Left ventricle myocardium inferior (tissue), 1 donor: Measurements from ENCODE around the gene MFRP. TPM values are rescaled to one million over a fixed set of nuclear protein-coding genes. Genes with fewer than 3 reads are reported as not detected.

Experiments used
- DNase-seq: peaks from one replicate; pipeline ENCODE4 v3.0.0-alpha.2; 2020
- H3K27ac ChIP-seq: fragments of 200-600 bp; replicated peaks from 2 replicates; pipeline ENCODE4 v1.8.0; 2021
- H3K27me3 ChIP-seq: fragments of 200-600 bp; 2 replicates; pipeline ENCODE4 v1.8.0; 2021; ENCODE audit warnings: low read depth
- H3K36me3 ChIP-seq: fragments of 200-600 bp; 2 replicates; pipeline ENCODE4 v1.8.0; 2021
- H3K4me1 ChIP-seq: fragments of 200-600 bp; 2 replicates; pipeline ENCODE4 v1.8.0; 2021
- H3K4me3 ChIP-seq: fragments of 200-600 bp; 2 replicates; pipeline ENCODE4 v1.8.0; 2021; ENCODE audit warnings: mild to moderate bottlenecking, moderate library complexity
- H3K9me3 ChIP-seq: fragments of 200-600 bp; replicated peaks from 2 replicates; pipeline ENCODE4 v1.8.0; 2021
- intact Hi-C: fragments of 100-400 bp; cut with micrococcal nuclease; formaldehyde crosslinking; loops from one replicate; pipeline ENCODE4 v1.11.0; 2022
- total RNA-seq: library from RNA; stranded (reverse); fragmentation: NEBNext Ultra II Directional; extraction: Animal tissue kit (Norgen Biotek cat#: 25700); gene quantifications from one replicate; pipeline ENCODE4 v1.2.1, GENCODE V29; 2021
- TF ChIP-seq, protein P1 (sequence below): fragments of 200-600 bp; IDR thresholded peaks from 2 replicates; pipeline ENCODE4 v1.8.0; 2021; ENCODE audit warnings: antibody characterized with exemption, mild to moderate bottlenecking, borderline replicate concordance
- donor health status: DM: no; HTN: yes; CAD: no; lungs with severe emphysema.

Gene MFRP
- total RNA-seq, 1 donor from 2014 or later = not detected

- Histone ChIP-seq H3K4me3 (peak overlapping the region; percentile 68), H3K36me3 (no peaks in the 10 kb centered on the region), H3K4me1 (peaks cover 75% of the 10 kb centered on the region), H3K27me3 (no peaks in the 10 kb centered on the region), H3K27ac (peak overlapping the region; percentile 92), H3K9me3 (no peaks in the 10 kb centered on the region)
- intact Hi-C loops = no loop called here
- TF ChIP-seq, protein P1, sequence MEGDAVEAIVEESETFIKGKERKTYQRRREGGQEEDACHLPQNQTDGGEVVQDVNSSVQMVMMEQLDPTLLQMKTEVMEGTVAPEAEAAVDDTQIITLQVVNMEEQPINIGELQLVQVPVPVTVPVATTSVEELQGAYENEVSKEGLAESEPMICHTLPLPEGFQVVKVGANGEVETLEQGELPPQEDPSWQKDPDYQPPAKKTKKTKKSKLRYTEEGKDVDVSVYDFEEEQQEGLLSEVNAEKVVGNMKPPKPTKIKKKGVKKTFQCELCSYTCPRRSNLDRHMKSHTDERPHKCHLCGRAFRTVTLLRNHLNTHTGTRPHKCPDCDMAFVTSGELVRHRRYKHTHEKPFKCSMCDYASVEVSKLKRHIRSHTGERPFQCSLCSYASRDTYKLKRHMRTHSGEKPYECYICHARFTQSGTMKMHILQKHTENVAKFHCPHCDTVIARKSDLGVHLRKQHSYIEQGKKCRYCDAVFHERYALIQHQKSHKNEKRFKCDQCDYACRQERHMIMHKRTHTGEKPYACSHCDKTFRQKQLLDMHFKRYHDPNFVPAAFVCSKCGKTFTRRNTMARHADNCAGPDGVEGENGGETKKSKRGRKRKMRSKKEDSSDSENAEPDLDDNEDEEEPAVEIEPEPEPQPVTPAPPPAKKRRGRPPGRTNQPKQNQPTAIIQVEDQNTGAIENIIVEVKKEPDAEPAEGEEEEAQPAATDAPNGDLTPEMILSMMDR = no peak
- peak; percentile 74 for DNase-seq
Observed at GRCh38 chr11:119320776-119321524, 25.6 kb downstream of the MFRP start.

DNA sequence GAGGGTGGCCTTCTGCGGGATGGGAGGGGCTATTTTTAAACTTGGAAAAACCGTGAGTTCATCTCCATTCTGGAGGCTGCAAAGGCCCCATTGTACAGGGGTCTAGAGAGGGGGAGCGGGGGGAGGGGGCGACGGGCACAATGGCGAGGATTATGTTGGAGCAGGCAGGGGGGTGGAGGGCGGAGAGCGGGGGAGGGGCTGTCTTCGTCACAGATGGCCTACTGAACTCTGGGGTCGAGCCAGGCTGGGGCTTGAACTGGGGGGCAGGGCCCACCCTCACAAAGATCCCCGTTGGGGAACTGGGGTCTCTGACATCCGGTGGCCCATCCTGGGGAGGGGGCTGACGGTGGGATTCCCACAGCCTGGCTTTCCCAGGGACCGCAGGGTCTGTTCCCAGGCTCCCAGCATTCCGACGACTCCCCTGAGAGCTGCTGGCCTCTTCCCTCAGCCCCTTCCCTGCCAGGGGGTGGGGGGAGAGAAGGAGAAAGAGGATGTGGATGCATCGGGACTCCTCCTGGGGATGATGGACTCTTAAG lies 26.2 kb downstream of the MFRP start:
- Histone ChIP-seq H3K9me3 (no peaks in the 10 kb centered on the region), H3K27ac (peak overlapping the region; percentile 92), H3K27me3 (no peaks in the 10 kb centered on the region), H3K4me1 (peaks cover 81% of the 10 kb centered on the region), H3K4me3 (peak overlapping the region; percentile 68), H3K36me3 (no peaks in the 10 kb centered on the region)
- TF ChIP-seq, protein P1 = no peak
- DNase-seq = peak; percentile 53
- intact Hi-C loops = no loop called here

- peak overlapping the region; percentile 68 for H3K4me3 ChIP-seq
- no peaks in the 10 kb centered on the region for H3K9me3 ChIP-seq
- TF ChIP-seq, protein P1 = no peak
- H3K36me3 ChIP-seq = peaks cover 4% of the 10 kb centered on the region
- intact Hi-C loops = no loop called here
- no peak for DNase-seq
- peaks cover 87% of the 10 kb centered on the region for H3K4me1 ChIP-seq
- H3K27me3 ChIP-seq = no peaks in the 10 kb centered on the region
- peak overlapping the region; percentile 92 for H3K27ac ChIP-seq
Observed at GRCh38 chr11:119319700-119320239, 26.7 kb downstream of the MFRP start.

GRCh38 chr11:119319136-119319699 lies 27.3 kb downstream of the MFRP start:
- H3K4me1 ChIP-seq = peaks cover 89% of the 10 kb centered on the region
- intact Hi-C loops = no loop called here

More at GRCh38 chr11:119319136-119319699, 27.3 kb downstream of the MFRP start:
- no peaks in the 10 kb centered on the region for H3K9me3 ChIP-seq
- no peaks in the 10 kb centered on the region for H3K27me3 ChIP-seq
- TF ChIP-seq, protein P1 = no peak
- H3K4me3 ChIP-seq = peak overlapping the region; percentile 21
- DNase-seq = no peak
- peaks cover 9% of the 10 kb centered on the region for H3K36me3 ChIP-seq
- peak overlapping the region; percentile 92 for H3K27ac ChIP-seq
